Colon (tissue), 2 donors: Measurements from ENCODE around the gene MPPED1.

ENCODE experiments used
- FAIRE-seq: peaks from 2 replicates; lab custom pipeline; 2012; peaks lifted over from hg19 to GRCh38; lab: Jason Lieb, UNC
- donor health status: control.
- donor health status: control.

Gene MPPED1

DNA sequence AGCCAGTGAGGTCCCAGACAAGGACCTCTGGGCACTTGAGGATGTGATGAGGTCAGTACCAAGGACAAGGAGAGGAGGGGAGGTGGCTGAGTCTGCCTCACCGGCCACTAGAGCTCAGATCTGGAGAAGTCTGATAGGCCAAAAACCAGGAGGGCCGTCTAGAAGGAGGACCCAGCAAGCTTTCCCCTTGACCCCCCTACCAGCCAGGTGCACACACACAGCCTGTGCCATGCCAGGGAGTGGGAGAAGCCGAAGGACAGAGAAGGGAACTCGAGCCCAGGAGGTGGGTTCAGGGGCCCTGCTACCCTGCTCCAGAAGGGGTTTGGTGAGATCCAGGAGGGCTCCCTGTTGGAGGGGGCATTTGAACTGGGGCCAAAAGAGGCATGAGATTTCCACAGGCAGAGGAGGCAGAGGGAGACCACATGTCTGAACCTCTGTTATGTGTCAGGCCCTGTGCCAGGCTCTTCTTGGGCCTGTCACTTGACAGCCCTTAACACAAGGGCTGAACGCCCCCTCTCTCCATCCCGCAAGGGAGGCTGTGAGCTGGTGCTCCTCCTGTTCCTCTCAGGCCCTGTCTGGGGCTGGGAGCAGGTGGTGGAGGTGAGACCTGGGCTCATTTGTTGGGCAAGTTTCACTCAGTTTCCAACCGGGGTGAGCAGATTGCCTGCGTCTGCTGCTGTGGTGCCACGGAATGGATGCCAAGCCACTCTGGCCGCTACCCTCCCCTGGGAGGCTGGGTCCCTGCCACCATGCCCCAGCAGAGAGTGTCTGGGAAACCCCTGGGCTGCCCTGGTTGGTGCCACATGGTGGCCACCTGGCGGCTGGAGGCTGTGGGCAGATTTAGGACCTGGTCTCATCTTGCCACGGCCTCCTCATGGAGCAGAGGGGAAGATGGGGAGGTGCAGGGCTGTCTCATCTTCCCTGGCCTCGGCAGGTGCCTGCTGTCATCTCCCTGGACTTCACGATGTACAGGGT, 65.2 kb downstream of the MPPED1 start:
- no peak for FAIRE-seq

DNA sequence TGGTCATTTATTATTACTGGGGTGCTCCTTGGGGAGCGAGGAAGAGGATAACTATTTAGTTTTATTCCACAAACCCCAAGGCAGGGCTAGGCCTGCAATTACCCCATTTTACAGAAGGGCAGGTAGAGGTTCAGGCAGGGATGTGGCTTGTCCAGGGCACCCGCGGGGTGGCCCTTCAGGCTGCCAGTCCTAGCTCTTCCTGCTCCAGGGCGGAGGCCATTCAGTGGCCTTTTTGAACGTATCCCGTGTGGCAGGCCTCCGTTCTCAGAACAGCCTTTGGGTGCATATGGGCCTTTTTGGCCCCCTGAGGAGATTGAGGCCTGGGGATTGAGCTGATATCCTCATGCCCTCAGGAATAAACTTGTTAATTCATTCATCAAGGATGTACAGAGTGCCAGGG, 66.2 kb downstream of the MPPED1 start:
- FAIRE-seq, result no peak

DNA sequence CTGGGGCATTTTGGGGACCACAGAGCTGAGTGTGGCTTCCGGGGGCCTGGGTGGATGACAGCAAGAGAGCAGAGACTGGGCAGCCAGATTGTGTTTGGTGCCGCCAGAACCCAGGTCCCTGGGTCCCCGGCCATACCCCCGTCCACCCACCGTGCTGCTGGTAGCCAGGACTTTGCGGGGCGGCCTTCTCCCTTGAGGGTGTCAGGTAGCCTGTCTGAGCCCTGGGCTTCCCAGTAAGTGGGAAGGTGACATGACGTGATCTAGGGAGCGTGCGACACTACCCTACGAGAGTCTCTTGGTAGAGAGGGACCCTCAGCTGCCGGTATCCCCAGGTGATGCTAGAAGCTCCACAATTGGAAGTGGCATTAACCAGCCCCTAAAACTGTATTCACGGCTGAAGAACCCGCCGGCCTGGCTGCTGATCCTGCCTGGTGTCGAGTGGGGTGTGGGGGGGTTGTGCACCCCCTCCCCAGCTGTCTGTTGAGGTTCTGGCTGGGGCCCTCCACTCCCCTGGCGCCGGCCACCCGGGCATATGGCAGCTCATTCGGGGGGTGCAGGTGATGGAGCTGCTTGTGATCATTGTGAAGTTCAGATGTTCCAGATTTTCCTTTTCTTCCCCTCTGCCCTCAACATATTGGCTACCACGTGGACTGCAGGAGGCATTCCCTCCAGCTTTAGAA, 66.9 kb downstream of the MPPED1 start:
- no peak for FAIRE-seq

DNA sequence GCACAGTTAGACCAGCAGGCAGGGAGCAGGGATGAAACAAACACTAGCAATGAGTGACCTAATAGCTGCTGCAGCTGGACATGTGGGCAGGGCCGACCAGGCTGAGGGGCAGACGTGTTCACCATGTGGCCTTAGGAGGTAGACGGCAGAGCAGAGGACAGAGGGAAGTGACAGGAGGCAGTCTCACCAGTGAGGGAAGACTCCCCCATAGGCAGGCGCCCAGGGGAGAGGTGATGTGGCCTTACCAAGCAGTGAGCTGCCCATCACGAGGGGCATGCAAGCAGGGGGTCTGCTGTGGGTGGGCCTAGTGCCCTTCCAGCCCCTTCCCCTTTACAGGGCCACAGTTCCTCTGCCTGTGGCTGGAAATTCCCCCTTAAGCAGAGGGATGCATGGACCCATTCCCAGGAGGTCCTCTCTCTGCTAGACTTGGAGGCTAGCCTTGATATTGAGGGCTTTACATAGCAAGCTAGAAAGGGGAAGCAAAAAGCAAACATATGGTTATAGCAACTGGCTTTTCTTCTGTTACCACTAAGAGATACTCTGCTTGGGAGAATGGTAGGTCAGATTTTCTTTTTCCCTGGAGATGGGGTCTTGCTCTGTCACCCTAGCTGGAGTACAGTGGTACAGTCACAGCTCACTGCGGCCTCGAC, 67.6 kb downstream of the MPPED1 start:
- FAIRE-seq, result no peak

DNA sequence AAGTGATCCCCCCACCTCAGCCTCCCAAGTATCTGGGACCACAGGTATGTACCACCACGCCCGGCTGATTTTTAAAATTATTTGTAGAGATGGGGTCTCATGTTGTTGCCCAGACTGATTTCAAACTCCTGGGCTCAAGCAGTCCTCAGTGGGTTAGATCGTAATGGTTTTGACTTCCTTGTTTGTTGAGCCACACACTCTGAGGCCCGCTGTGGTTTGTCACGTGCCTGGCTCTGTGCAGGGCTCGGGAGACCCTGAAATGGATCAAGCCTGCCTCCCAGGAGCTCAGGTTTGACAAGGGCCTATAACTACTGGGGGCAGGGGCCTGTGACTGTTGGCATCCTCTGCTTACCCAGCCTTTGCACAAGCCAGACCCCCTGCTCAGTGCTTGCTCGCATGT, 68.1 kb downstream of the MPPED1 start:
- no peak for FAIRE-seq

DNA sequence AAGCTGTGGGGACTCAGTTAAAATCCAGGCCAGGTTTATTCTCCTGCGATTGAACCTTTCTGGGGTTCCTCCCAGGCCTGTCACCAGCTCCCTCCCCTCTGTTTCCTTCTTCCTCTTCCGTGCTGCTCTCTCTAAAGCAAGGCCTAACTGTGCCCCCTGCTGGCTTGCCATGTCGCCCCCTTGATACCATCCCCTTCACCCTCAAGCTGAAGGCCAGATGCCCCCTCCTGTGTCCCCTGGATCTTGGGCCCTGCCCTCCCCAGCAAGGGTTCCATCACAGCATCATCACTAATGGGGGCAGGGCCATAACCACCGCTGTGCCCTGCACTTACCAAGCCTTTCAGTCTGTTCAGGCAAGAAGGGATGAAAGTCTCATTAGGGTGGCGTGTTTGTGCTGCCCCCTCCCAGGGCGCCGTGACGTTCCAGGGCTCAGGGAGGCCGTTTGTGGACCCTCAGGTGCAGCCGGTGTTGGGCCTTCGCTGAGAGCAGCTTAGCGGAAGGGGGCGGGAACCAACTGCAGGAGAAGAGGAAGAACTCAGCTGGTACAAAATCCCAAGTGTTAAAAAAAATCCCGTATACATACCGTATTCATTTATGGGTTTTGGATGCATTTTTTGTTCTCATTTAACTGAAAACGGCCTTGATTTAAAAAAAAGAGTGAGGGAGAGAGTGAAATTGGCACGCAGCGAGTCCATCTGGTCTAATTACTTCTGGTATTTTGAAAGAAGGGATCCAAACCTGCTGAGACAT, 69.9 kb downstream of the MPPED1 start:
- FAIRE-seq, result no peak

DNA sequence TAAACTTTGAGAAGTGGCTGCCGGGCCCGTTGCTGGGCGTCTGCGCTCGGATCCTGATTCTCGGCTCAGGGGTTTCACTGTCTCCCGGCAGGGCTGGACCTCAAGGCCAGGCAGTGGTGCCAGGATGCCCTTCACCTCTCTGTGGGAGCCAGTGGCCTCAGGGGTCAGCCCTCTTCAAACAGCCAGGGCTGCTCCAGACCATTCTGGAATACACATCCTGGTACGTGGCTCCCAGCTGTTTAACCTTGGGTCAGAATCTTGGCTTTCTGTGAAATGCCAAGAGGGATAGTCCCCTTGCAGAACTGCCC, 70.5 kb downstream of the MPPED1 start:
- no peak for FAIRE-seq

DNA sequence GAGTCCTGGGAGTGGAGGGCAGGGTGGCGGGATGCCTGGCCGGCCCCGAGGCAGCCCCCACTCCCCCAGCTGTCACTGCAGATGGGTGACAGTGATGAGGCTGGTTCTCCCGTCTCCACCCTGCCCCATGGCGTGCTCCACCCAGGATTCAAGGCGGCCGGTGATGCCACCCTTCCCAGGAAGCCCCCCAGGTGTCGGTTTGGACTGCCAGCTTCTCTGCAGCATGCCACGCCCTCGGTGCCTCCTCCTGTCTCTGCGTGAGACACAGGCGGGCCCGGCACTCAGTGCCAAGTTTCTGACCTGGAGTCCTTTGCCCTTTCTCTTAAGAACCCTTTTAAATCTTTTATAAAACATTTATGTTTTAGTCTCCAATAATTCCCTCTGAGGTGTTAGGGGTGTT, 71.5 kb downstream of the MPPED1 start:
- FAIRE-seq, result no peak

DNA sequence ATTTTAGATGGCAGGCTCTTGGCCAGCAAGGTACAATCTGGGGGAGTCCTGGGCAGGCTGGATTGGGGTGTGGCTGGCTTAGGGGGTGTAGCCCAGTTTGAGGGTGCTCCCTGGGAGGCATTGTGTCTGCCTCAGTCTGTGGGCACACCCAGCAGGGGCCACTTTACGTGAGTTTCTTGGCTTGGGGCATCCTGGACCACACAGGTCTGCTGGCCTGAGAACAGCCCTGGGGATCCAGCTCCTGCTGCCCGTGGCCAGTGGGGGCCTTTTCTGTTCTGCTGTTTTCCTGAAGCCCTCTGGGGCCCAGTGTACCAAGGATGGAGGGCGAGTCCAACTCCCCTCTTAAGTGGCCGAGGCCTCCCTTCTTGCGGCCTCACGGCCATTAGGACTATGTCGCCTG, 71.9 kb downstream of the MPPED1 start:
- no peak for FAIRE-seq

DNA sequence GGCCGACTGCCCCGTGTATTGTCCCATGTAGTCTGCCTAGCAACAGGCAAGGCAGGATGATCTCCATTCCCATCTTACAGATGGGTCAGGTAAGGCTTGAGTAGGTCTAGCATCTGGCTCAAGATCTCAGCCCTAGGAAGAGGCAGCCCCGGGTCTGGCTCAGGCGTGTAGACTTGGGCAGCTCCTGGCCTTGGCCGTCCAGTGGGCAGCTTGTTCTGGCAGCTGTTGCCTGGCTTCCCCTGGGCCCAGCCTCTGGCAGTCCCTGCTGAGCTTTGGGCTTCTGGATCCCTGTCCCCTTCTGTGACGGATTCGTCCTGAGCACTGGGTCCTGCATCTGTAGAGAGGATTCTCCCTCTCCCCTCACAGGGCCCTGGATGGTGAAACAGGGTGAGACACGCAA, 72.4 kb downstream of the MPPED1 start:
- FAIRE-seq, result no peak

DNA sequence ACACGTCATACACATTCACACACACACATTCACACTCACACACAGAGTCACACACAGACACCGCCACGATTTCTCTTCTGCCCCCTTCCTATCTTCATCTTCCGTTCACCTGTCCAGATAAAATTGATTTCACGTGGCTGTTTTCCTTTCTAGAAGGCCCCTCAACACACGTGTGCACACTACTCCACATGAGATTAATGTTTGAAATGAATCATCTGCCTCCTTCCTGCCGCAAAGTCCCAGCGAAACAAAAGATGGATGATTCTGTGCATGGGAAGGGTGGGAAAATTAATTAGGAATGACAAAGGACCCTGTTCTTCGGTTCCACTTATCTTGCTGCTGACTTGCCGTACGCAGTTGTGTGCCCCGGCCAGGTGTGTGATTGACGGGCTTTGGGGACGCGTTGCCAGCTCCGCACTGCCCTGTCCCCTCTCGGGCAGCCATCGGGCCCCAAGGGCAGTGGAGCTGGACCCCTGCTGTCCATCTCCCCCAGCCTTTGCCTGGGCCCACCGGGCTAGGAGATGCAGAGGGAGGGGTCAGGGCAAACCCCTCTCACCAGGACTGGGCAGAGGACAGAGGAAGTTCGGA, 73.8 kb downstream of the MPPED1 start:
- no peak for FAIRE-seq

DNA sequence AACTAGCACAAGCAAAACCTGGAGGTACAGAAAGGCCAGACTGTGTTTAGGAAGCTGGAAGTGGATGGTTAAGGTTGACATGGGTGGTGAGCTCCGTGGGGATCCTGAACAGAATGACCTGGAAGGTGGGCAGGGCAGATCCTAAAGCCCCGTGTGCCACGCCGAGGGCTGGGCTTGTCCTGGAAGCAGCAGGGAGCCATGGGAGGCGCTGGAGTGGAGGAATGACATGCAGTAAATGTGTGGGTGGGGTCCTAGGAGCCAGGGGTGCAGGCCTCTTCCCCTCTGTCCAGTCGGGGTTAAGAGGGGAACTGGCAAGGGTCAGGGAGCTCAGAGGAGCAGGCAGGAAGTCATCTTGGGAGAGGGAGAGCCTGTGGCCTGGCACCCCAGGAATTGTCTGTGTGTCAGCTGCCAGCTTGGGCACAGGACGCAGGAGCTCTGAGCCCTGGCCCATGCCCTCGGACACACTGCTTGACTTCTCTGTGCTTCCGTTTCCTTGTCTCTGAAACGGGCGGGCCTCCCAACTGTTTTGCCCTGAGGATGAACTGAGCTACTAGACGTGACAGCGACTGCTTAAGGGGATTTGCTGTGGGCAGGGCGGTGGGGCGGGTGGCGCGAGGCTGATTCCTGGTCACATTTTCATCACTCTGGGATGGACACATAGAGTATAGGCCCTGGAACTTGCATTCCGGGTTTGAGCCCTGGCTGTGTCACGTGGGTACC, 75.7 kb downstream of the MPPED1 start:
- FAIRE-seq, result no peak

DNA sequence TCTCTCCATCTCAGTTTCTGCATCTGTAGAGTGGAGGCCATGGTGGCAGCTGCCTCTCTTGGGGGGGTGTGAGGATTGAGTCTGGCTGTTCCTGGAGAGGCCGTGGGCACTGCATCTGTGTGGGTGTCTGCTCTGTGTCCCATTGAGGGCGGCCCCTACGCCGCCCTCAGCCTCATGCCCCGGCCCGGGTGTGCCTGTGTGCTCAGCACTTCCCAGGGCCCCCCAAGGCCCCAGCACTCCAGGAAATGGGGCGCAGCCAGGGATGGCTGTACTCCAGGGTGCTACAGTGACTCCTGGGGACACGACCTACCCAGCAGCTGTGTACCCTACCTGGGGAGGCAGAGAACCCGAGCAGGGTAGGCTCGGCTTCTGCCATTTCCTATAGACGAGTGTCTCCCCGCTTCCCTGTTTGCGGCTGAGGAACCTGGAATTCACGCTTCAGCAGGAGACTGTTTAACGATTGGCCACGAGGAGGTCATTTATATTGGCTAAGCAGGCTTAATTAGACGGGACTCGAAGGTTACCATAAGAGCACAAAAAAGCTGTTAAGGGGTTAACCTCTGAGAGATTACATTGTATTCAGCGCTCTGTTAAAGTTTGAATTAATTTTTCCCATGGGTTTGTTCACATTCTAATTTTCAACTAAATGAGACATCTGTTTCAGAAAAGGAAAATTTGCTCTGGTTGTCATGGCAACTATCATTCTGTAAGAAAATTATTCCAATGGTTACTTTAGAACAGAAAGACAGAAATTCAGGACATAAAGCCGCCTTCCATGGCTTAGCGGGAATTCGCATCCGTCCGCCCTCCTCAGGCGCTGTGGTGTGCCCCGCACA, 76.4 kb downstream of the MPPED1 start:
- FAIRE-seq, result no peak

DNA sequence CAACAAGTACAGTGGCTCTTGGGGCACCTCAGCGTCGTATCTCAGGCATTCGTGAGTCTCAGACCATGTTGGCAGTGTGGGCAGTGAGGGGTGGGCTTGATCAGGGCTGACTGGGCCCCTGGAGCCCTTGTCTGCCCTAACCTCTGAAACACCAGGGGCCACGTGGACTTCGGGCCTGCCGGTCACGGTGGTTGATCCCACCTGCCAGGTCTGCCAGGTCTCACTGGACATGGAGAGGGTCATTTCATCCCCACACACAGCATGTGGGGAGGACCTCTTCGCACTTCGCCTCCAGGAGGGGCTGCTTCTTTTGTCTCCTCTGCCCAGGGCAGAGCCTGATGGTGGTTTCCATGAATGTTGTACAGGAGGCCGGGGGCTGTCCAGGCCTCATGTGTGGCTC, 77.1 kb downstream of the MPPED1 start:
- FAIRE-seq, result no peak

DNA sequence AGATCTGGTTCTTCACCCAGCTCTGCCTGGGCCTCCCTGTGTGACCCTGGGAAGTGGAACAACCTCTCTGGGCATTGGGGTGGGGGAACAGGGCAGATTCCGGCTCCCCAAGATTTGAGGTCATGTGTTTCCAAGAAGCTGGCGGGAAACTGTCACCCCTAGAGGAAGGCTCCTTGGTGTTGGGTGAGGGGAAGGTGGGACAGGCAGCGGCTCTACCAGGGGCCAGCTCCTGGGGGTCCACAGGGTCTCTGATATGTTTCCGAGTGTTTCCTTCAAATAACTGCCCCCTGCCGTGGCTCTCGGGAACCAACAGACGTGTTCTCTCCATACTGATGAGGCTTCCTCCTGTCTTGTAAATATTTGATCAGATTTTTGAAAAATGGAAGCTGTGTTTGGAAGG, 78.5 kb downstream of the MPPED1 start:
- FAIRE-seq, result no peak

DNA sequence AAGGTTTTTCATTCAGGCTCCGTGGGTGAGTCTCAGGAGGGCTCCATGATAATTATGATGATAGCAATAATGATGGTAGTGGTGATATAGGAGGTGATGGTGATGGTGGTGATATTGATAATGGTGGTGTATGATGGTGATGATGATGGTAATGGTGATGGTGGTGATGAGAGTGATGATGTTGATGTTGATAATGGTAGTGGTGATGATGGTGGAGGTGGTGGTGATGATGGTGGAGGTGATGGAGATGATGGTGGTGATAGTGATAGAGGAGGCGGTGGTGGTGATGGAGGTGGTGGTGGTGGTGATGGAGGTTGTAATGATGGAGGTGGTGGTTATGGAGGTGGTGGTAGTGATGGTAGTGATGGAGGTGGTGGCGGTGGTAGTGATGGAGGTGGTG, 79.4 kb downstream of the MPPED1 start:
- FAIRE-seq, result no peak

DNA sequence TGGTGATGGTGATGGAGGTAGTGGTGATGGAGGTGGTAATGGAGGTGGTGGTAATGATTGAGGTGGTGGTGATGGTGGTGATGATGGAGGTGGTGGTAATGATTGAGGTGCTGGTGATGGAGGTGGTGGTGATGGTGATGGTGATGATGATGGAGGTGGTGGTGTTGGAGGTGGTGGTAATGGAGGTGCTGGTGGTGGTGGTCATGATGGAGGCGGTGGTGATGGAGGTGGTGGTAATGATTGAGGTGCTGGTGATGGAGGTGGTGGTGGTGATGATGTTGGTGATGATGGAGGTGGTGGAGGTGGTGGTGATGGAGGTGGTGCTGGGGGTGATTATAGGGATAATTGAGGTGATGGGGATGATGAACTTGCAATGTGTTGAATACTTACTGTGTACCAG, 79.9 kb downstream of the MPPED1 start:
- no peak for FAIRE-seq

DNA sequence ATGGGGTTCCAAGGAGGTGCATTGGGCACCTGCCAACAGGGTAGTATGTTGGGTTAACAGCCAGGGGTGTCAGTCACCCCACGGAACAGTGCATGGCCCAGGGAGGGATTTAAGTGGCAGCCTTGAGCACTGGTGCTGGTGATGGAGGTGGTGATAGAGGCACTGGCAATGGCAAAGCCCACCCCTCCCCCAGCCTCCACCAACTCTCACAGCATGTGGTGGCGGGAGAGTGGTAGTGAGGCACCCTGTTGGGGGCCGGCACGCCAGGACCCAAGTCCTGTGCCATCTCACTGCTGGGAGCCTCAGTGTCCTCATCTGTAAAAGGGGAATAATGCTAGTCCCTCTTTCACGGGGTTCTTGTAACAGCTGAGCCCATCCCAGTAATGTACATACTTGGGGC, 81.5 kb downstream of the MPPED1 start:
- FAIRE-seq, result no peak

DNA sequence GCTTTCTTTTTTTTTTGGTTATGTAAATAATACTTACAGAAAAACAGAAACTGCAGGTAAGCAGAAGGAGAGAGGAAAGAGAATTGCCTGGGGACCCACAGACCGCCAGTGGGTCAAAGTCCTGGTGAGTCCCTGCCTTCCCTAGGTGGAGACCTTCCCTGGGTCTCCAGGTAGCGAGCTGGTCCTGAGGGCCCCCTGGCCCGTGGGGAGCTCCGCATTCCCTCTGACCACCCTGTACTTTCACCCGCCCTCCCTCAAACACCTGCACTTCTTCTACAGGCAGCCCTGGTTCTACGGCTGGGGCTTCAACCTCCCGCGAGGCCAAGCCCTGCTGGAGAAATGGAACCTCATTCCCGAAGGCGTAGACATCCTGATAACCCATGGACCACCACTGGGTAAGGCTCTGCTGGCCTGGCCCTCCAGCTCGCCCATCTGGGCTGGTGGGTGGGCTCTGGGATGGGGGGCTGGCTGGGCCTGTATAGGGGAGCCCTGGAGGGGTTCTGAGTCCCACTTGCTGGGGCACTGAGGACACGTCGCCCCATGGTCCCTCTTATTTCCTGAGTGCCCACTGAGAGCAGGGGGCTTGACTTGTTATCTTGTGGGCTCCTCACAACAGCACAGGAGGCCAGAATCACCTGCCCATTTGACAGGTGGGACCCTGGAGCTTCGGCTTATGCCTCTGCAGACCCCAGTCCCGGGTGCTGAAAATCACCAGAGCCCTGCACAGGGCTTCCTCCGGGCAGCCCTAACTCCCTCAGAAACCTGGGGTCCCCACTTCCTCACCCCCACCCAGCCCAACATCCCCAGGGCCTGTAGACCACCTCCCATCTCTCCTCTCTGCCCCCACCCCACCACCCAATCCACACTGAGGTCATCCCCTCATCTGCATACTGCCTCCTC, 86.4 kb downstream of the MPPED1 start:
- FAIRE-seq, result no peak

DNA sequence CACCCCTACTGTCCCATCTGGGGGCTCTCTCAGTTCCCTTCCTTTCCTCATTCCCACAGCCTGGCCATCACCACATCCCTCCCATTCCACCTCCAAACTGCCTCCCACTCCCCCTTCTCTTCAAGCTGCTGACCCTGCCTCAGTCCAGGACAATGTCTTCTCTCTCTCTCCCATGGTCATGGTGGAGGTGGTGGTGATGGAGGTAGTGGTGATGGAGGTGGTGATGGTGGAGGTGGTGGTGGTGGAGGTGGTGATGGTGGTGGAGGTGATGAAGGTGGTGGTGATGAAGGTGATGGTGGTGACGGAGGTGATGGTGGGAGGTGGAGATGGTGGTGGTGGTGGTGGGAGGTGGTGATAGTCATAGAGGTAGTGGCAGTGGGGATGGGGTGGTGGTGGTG, 87.0 kb downstream of the MPPED1 start:
- FAIRE-seq, result no peak
